Erythroblast (primary cell): ENCODE data around the gene GATA6.

Source experiments
- GATA1 ChIP-seq: IDR thresholded peaks from 2 replicates; pipeline ENCODE4 v1.6.1; 2011; ENCODE audit warnings: low read depth, mild to moderate bottlenecking, control low read depth, low read length, moderate library complexity
- POLR2A ChIP-seq: IDR thresholded peaks from 2 replicates; pipeline ENCODE4 v1.6.1; 2011; ENCODE audit warnings: mild to moderate bottlenecking, low read length

- TF ChIP-seq POLR2A (no peak), GATA1 (no peak)
Measured at GRCh38 chr18:22159014-22159413, 10.4 kb upstream of the GATA6 start.
